Left cardiac atrium (tissue), 4 donors: ENCODE measurements around the gene GPR68. TPM values are rescaled to one million over a fixed set of nuclear protein-coding genes. Genes with fewer than 3 reads are reported as not detected.

Experiments used
- ATAC-seq, 2 donors: fragments of 200-7000 bp; cut with Tn5 transposase; one replicate each; pipeline ENCODE4 v1.9.1; 2020; ENCODE audit warnings: mild to moderate bottlenecking in 2 of 2, moderate library complexity in 2 of 2
- DNase-seq: peaks from one replicate; pipeline ENCODE4 v3.0.0-alpha.2; 2020
- intact Hi-C, 2 donors: fragments of 100-400 bp; cut with DNase I; formaldehyde crosslinking; loops; one replicate each; pipeline versions ENCODE4 v1.14.1 to v1.15.1; 2022 to 2023
- long read RNA-seq: library from polyadenylated mRNA; unstranded; transcript quantifications from one replicate; pipeline ENCODE4 v2.0.0, GENCODE V29; 2021
- total RNA-seq, 2 donors: library from RNA; stranded (reverse); fragmentation: NEBNext Ultra II Directional; extraction: Animal tissue kit (Norgen Biotek cat#: 25700); gene quantifications; one replicate each; pipeline ENCODE4 v1.2.1, GENCODE V29; 2021
- donor health status: DM: no; HTN: yes; CAD: no.
- donor health status: DM: no; HTN: yes; CAD: no; lungs with severe emphysema.
- donor health status: DM: yes; HTN: yes; CAD: no.
- donor health status: Dilated cardiomyopathy.

The GPR68 gene
- total RNA-seq = 1 to 10 TPM in 1 of 2 donors, under 1 TPM in 1; 0.94 to 1.8 TPM
- long read RNA-seq, partial matches to known transcripts = 0 of 2 reads
- long read RNA-seq, other reads (novel, unspliced or antisense) = 2 of 2 reads

DNA sequence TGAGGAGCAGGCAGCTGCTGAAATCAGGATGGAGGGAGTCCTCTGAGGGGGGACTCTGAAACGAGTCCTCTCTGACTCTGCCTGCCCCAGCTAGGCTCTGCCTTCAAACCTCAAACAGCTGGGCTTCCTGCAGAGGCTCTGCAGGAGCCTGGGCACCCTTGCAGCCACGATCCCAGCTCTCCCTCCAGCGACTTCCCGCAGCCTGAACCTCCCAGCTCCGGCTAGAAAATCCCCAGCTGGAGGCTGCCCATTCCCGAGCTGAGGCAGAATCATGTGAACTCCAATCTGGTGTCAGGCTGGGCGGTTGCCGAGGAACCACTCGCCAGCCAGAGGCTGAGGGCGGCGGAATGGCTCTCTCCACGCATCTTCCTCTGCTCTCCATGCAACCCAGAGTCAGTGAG, at the start of gene GPR68:
TSS of gene GPR68 (minus strand) at position 204 of the 401 bp plus-strand sequence. CDS start 9,654 bp downstream, outside the sequence.
- intact Hi-C loops = no loop called here
- peak; percentile 66 for DNase-seq
- ATAC-seq = peak; percentile 71 to 73

DNA sequence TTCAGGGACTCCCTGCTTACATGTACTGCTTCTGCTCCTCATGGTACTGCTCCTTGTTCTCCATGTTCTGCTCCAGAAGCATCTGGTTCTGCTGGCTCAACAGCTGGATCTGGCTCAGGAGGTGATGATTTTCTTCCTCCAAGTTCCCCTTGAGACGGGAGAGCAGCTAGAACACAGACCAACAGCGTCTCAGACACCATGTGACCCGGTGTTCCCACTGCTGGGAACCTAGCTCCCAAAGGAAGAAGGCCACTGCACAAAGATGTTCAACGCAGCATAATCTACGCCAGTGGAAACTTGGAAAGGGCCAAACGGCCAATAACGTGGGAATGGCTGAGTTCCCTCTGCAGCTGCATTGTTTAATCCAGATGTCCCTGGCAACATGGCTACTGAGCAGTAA, 49.6 kb upstream of the GPR68 start:
- DNase-seq = peak; percentile 22
- ATAC-seq = peak in 1 of 2 donors; percentile 79
- intact Hi-C loops = no loop called here

- intact Hi-C loops = no loop called here
- DNase-seq (no peak), ATAC-seq (no peak)
Measured at GRCh38 chr14:91293281-91293680, 48.8 kb upstream of the GPR68 start.

- ATAC-seq (no peak), DNase-seq (peak; percentile 13)
- intact Hi-C loops = no loop called here
Measured at GRCh38 chr14:91292491-91292890, 48.0 kb upstream of the GPR68 start.

- peak; percentile 13 for DNase-seq
- no peak for ATAC-seq
Measured at GRCh38 chr14:91291786-91292405, 47.4 kb upstream of the GPR68 start.

GRCh38 chr14:91290986-91291385, 46.5 kb upstream of the GPR68 start:
- no peak for ATAC-seq
- intact Hi-C loops = no loop called here
- no peak for DNase-seq

More at GRCh38 chr14:91291786-91292405, 47.4 kb upstream of the GPR68 start:
- intact Hi-C loops = no loop called here

DNA sequence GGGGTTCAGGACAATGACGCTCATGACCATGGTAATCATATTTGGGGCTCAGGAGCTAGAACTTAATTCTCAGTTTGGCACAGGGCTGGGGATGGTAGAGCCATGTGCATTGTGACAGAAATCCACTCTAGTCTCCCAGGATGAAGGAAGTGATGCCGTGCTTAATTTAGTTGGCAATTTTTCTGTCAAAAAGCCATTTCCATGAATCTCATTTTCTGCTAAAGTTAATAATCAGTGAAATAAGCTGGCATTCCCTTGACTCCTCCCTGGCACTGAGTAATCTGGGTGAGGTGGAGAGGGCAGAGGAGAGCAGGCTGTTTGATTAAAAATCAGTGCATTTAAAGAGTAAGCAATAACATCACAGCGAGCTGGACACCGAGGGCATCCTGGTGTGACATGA, 45.0 kb upstream of the GPR68 start:
- no peak for ATAC-seq
- intact Hi-C loops = loop anchor here (5.0 to 10.0 kb wide), 2 partner anchors 385 to 387 kb away; no protein-coding TSS in a partner anchor
- DNase-seq = no peak

DNA sequence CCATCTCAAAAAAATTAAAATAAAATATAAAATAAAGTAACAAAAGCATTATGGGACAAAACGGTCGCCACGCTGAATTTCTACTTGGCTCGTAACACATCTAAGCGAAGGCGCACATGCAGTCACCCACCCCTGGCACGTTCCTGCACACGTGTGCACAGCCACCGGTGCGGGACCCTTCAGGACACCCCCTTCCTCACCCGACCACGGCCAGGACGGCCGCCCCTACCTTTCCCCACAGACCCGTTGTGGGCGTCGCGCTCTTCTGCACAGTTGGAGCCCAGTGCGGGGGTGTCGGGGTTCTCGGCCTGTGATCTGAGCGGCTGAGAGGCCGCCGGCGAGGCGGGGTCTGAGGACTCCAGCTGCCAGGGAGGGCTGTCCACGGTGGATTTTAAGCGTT, 44.4 kb upstream of the GPR68 start:
- ATAC-seq (no peak), DNase-seq (no peak)
- intact Hi-C loops = loop anchor here (5.0 to 10.0 kb wide), 2 partner anchors 384 to 387 kb away; no protein-coding TSS in a partner anchor

DNA sequence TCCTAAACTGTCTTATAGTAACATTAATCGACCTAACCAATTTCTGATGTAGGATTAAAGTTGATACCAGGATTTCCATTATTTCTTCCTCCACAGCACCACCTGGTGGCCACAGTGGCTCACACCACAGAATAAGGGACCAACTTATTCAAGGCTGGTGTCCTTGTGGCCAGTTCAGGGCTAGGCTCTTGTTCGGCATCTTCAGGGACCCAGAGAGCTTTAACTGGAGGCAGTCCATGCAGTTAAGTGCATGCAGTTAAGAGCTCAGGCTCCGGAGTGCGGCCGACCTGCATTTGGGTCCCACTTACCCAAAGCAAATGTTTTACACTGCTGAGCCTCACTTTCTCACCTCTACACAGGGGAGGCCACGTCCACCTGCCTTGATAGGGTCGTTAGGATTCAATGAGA, 42.0 kb upstream of the GPR68 start:
- ATAC-seq = peak; percentile 58 to 77
- DNase-seq = peak; percentile 76
- intact Hi-C loops = loop anchor here (2.0 to 10.0 kb wide), 3 partner anchors 108 to 384 kb away; no protein-coding TSS in a partner anchor

GRCh38 chr14:91284791-91285548, 40.5 kb upstream of the GPR68 start:
- ATAC-seq (peak in 1 of 2 donors; percentile 38), DNase-seq (no peak)
- intact Hi-C loops = loop anchor here (5.0 to 10.0 kb wide), 2 partner anchors 380 to 383 kb away; no protein-coding TSS in a partner anchor

DNA sequence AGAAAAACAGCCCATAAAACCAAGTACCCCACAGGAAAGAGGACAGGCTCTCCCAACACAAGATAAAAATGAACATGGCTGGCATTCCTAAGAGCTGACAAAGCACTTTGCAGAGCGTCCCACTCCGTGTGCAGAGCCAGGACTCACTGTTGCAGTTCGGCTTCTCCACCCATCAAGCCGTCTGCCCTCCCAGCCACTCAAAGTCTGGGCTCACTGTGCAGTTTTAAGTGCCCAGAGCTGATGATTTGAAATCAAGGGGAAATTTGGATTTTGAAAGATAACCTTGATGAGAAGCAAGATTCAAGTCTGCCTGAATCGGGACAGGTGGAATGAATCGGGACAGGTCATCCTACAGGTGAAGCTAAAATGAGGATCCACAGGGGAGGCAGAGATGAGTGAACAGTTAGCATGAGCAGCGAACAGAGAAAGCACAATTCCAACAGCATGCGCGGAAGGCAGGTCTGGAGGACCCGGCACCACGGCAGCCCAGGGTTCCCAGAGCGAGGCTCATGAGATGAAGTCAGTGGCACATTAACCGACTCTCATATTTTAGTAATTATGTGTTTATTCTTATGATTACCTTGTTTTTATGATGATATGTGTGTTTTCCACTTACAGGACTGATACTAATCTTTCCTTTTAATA, 39.8 kb upstream of the GPR68 start:
- DNase-seq (no peak), ATAC-seq (peak; percentile 72 to 91)
- intact Hi-C loops = loop anchor here in 1 of 2 donors (10.0 kb wide), 1 partner anchor 379 kb away; no protein-coding TSS in a partner anchor

DNA sequence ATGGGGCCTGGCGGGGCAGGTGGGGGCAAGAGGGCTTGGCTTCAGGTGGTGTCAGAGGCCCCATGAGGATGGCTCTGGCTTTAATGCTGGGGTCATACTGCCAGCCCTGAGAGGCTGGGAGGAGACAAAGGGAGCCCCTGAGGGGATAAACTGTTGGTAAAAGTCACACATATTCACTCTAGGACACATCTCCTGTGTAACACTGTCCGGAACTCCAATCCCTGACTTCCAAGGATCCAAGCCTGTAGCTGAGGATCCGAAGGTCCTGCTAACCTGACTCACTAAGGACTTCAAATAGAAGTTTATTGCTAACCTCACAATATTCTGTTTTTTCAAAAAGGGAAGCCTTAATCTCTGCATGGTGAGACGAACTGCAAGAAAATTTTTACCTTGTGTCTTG, 39.2 kb upstream of the GPR68 start:
- intact Hi-C loops = loop anchor here in 1 of 2 donors (10.0 kb wide), 1 partner anchor 379 kb away; no protein-coding TSS in a partner anchor
- ATAC-seq (peak in 1 of 2 donors; percentile 6), DNase-seq (no peak)

DNA sequence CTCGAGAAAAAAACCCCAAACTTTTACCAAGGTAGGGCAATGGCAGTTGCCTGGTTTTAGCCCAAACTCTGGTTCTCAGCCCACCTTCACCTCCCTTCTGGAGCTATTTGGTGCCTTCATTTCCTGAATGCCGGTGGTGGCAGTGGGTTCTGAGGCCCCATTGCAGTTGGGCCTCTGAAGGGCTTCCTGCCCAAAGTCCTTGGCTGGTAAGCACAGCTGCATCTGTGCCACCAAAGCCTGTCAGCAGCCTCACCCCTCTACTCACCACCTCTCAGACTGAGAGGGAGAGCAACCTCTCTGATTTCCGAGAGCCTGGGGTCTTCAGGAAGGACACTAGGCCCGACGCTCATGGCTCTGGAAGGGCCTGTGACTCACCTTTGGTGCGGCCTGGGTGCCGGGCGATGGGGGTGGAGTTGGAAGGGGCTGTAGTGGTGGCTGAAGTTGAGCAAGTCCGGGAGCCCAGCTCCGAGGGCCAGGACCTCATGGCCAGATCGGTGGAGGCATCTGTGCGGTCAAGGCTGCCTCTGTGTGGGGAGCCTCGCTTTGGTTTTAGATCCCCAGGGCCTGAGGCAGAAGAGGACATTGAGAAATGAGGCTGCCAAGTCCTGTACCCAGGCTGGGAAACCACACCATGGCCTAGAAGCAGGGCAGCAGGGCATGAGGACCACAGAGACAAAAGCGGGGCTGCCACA, 38.6 kb upstream of the GPR68 start:
- ATAC-seq (no peak), DNase-seq (no peak)
- intact Hi-C loops = loop anchor here in 1 of 2 donors (10.0 kb wide), 1 partner anchor 378 kb away; no protein-coding TSS in a partner anchor

GRCh38 chr14:91281346-91281745, 36.8 kb upstream of the GPR68 start:
- DNase-seq (no peak), ATAC-seq (no peak)
- intact Hi-C loops = loop anchor here in 1 of 2 donors (10.0 kb wide), 1 partner anchor 377 kb away; no protein-coding TSS in a partner anchor

- no peak for ATAC-seq
- DNase-seq = no peak
- intact Hi-C loops = loop anchor here in 1 of 2 donors (10.0 kb wide), 1 partner anchor 375 kb away; no protein-coding TSS in a partner anchor
Measured at GRCh38 chr14:91280129-91280528, 35.6 kb upstream of the GPR68 start.

DNA sequence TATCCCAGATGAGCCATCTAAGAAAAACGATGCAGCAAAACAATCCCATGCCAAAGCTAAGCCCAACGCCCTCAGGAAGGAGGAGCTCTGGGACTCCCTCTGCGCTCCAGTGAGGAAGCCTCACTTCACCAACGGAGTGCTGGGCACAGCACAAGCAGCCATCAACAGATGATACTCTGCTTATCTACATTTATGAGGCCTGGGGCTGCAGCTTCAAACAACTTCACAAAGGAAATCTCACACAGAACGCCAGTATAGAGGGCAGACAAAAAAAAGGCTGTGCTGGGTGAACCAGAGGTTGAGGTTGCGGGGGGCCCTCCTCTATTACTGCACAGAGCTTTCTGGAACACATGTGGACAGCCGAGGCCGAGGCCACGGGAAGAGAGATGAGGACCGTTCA, 34.9 kb upstream of the GPR68 start:
- intact Hi-C loops = no loop called here
- ATAC-seq (no peak), DNase-seq (no peak)

GRCh38 chr14:91278383-91278715, 33.8 kb upstream of the GPR68 start:
- ATAC-seq (no peak), DNase-seq (no peak)
- intact Hi-C loops = no loop called here

DNA sequence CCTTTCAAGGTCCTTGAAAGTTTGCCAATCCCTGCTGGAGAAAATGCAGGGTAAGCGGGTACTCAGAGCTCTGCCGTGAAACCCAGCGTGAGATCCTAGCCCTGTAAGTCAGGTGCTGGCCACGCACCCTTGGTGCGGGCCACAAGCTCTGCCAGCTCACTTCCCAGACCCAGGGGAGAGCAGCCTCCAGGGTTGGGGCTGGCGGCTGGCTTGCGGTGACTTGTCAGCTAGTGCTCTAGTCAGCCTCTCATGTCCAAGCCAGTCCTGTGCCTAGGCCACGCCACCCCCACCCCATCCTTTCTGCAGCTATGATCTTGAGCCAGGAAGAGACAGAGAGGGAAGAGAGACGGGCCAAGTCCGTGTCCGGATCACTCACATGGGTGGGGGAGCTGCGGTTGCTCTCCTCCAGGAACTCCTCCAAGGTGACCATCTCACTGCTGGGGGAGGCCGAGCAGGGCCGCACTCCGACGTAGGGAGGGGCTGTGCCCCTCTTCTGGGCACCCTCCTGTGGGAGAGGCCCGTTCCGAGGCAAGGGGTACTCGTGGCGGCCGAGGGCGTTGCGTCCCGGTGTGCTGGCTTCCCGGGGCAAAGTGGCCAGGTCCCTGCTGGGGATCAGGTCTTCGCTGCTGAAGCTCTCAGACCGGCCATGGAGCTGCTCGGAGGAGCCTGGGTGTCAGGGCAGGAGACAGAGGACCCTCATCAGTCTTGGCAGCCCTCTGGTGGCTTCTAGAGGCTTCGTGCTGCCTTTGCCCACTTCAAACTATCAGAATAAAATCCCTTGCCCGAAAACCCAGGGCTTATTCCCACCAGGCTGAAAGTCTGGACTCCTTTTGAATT, 33.3 kb upstream of the GPR68 start:
- no peak for DNase-seq
- no peak for ATAC-seq
- intact Hi-C loops = no loop called here
